ENCODE results near the gene TMSB10. TPM values are rescaled to one million over a fixed set of nuclear protein-coding genes. Genes with fewer than 3 reads are reported as not detected.
"Not testable (repeated sequence)": the region's sequence is repeated elsewhere in the genome, so short reads cannot be mapped to it uniquely, and the experiment has no call there.

The TMSB10 gene
- total RNA-seq, 4 donors from 2014 or later, result 693 to 2,974 (median 1,499) TPM

DNA sequence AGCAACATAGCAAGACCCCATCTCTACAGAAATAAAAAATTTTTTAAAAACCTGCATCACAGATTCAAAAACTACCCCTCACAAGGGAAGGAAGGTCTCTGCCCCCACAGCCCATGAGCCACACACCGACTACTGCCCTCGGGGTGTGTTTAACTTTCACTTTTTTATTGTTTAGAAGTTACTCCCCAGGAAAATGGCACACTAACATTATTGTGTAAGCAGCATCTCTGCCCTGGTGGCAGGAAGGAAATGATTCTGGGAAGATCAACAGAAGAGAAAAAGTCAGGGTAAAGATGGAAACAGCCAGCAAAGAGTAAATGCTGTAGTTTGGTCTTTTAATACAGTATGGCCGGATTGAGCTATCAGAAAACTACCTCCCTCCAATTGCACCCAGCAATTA is 46.5 kb upstream of the TMSB10 start:
- Histone ChIP-seq H3K4me1 (no peaks in the 10 kb centered on the region), H3K4me3 (no peak overlapping the region), H3K27me3 (no peaks in the 10 kb centered on the region), H3K9me3 (no peaks in the 10 kb centered on the region), H3K36me3 (no peaks in the 10 kb centered on the region), H3K27ac (no peak overlapping the region)
- TF ChIP-seq POLR2A (IDR thresholded peaks at IDR 0.05), result no peak
- TF ChIP-seq, protein P1, sequence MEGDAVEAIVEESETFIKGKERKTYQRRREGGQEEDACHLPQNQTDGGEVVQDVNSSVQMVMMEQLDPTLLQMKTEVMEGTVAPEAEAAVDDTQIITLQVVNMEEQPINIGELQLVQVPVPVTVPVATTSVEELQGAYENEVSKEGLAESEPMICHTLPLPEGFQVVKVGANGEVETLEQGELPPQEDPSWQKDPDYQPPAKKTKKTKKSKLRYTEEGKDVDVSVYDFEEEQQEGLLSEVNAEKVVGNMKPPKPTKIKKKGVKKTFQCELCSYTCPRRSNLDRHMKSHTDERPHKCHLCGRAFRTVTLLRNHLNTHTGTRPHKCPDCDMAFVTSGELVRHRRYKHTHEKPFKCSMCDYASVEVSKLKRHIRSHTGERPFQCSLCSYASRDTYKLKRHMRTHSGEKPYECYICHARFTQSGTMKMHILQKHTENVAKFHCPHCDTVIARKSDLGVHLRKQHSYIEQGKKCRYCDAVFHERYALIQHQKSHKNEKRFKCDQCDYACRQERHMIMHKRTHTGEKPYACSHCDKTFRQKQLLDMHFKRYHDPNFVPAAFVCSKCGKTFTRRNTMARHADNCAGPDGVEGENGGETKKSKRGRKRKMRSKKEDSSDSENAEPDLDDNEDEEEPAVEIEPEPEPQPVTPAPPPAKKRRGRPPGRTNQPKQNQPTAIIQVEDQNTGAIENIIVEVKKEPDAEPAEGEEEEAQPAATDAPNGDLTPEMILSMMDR (IDR thresholded peaks at IDR 0.05), result no peak
- intact Hi-C loops (cut with DNase I; ENCODE audit: low total_unique reads), result no loop called here
- DNase-seq, result no peak

DNA sequence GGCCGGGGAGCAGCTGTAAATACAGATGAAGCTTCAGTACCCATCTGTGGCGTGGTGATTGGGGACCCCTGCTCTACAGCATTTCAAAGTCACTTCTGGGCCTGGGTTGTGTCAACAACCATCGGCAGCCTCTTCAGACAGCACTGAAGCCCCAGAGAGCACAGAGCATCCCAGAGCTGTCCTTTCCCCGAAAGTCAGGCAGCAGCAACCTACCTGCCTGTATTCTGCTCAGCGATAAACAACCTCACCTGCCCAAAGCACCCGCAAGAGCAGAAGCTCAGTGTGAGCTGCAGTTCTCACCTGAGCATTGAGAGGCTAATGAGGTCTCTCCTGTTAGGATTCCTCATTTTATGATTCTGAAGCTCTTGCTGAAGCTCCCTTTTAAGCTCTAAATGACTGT is 43.9 kb upstream of the TMSB10 start:
- Histone ChIP-seq H3K4me1 (no peaks in the 10 kb centered on the region), H3K4me3 (no peak overlapping the region), H3K27ac (no peak overlapping the region), H3K9me3 (no peaks in the 10 kb centered on the region), H3K36me3 (no peaks in the 10 kb centered on the region), H3K27me3 (no peaks in the 10 kb centered on the region)
- DNase-seq, result no peak
- TF ChIP-seq, protein P1 (IDR thresholded peaks at IDR 0.05), result no peak
- no peak for TF ChIP-seq POLR2A (IDR thresholded peaks at IDR 0.05)
- intact Hi-C loops (cut with DNase I; ENCODE audit: low total_unique reads), result no loop called here

DNA sequence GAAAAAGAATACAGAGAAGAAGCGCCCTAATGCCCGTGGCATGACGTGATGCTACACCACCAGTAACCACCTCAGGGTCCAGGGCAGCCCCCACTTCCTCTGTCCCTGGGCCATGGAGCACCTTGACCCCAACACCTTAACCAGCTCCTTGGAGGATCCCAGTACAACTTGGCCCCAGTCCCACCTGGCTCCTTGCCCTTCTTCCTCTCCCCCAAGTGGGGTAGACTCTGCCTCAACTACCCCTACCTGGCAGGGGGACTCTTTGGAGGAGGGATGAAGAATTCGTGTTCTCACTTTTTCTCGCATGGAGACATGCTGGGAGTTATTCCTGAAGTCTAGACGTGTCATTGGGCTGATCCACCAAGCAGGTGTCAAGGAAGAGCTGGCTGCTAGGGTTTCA is 43.5 kb upstream of the TMSB10 start:
- Histone ChIP-seq H3K4me1 (no peaks in the 10 kb centered on the region), H3K4me3 (no peak overlapping the region), H3K27ac (no peak overlapping the region), H3K36me3 (no peaks in the 10 kb centered on the region), H3K27me3 (no peaks in the 10 kb centered on the region), H3K9me3 (no peaks in the 10 kb centered on the region)
- intact Hi-C loops (cut with DNase I; ENCODE audit: low total_unique reads), result no loop called here
- no peak for DNase-seq
- TF ChIP-seq, protein P1 (IDR thresholded peaks at IDR 0.05), result no peak
- no peak for TF ChIP-seq POLR2A (IDR thresholded peaks at IDR 0.05)

DNA sequence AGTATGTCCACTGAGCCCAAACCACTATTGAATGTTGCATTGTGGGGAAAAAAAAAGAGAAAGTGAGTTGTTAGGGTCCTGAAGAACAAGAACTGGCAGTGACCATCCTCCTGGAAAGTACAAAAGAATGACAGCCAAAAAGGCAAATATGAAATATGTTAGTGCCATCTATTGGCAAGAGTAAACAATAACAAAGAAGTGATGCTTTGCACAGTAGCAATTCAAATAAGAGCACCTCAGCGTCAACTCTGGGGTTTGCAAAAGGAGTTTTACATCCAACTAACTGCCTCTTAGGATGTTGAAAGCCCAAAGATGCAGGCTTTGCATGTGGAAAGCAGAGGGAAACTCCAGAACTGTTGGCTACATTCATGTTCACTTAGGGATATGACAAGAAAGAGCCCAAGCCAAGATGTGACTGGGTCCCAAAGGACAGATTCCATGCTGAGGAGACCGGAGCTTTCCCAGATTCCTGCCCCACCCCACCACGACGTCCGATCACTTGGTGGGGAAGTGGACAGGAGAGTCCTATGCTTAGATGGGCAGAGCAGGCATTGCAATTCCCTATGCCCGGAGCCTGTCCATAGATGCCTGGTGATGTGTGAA is 40.2 kb upstream of the TMSB10 start:
- H3K36me3 ChIP-seq, result no peaks in the 10 kb centered on the region
- H3K27me3 ChIP-seq, result no peaks in the 10 kb centered on the region
- no peak overlapping the region for H3K27ac ChIP-seq
- DNase-seq, result no peak
- no peaks in the 10 kb centered on the region for H3K9me3 ChIP-seq
- no peak overlapping the region for H3K4me3 ChIP-seq
- intact Hi-C loops (cut with DNase I; ENCODE audit: low total_unique reads), result no loop called here
- H3K4me1 ChIP-seq, result no peaks in the 10 kb centered on the region
- TF ChIP-seq, protein P1 (IDR thresholded peaks at IDR 0.05), result no peak
- no peak for TF ChIP-seq POLR2A (IDR thresholded peaks at IDR 0.05)

DNA sequence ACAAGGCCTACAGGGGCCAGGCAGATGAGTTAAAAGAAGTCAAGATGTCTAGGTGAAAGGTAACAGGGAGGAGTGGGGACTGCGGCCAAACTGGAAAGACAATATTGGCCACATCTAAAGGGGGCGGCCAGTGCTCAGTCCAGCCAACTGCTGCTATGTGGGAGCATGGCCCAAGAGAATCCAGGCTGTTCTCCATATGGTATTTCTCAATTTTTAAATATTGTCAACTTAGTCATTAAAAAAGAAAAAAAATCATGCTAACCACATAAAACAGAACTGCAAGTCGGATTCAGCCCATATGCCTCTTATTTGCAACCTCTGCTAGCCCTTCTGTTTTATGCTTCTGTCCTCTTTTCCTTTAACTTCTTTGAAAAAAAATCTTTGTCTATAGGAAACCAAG is 39.3 kb upstream of the TMSB10 start:
- H3K4me3 ChIP-seq, result no peak overlapping the region
- H3K36me3 ChIP-seq, result no peaks in the 10 kb centered on the region
- intact Hi-C loops (cut with DNase I; ENCODE audit: low total_unique reads), result no loop called here
- TF ChIP-seq, protein P1 (IDR thresholded peaks at IDR 0.05), result no peak
- TF ChIP-seq POLR2A (IDR thresholded peaks at IDR 0.05), result no peak
- DNase-seq, result no peak
- H3K9me3 ChIP-seq, result no peaks in the 10 kb centered on the region
- no peaks in the 10 kb centered on the region for H3K4me1 ChIP-seq
- no peak overlapping the region for H3K27ac ChIP-seq
- H3K27me3 ChIP-seq, result no peaks in the 10 kb centered on the region

DNA sequence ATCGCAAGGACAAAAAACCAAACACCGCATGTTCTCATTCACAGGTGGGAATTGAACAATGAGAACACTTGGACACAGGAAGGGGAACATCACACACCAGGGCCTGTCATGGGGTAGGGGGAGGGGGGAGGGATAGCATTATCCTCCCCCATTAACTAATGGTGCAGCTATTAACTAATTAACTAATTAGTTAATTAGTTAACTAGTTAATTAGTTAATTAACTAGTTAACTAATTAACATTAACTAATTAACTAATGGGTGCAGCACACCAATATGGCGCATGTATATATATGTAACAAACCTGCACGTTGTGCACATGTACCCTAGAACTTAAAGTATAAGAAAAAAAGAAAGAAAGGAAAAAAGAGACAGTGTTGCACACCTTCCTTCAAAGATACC is 37.1 kb upstream of the TMSB10 start:
- H3K9me3 ChIP-seq; DNase-seq; H3K27ac ChIP-seq; H3K36me3 ChIP-seq; H3K27me3 ChIP-seq; H3K4me1 ChIP-seq; H3K4me3 ChIP-seq; intact Hi-C loops (cut with DNase I; ENCODE audit: low total_unique reads): not testable (repeated sequence)

Measured in uterus (tissue), 4 donors.